Lung (tissue), 12 donors: ENCODE data around the gene LRP1. TPM values are rescaled to one million over a fixed set of nuclear protein-coding genes. Genes with fewer than 3 reads are reported as not detected.

ENCODE experiments used
- ATAC-seq: fragments of 200-7000 bp; cut with Tn5 transposase; one replicate; pipeline ENCODE4 v1.9.1; 2020; ENCODE audit warnings: moderate number of reproducible peaks; ENCODE audit not compliant: insufficient read depth, low FRiP score
- DNase-seq, 3 donors: peaks; one replicate each; pipeline ENCODE4 v3.0.0-alpha.2; 2013 to 2017
- H3K27ac ChIP-seq, 2 donors: one replicate each; pipeline ENCODE4 v1.5.1; 2013; ENCODE audit warnings: mild to moderate bottlenecking in 2 of 2, moderate library complexity in 2 of 2, control low read depth in 1 of 2, inconsistent platforms in 1 of 2, low read depth in 1 of 2, low read length in 1 of 2
- H3K27me3 ChIP-seq, 3 donors: one replicate each; pipeline ENCODE4 v1.5.1; 2013; ENCODE audit warnings: low read length in 2 of 3; ENCODE audit not compliant: control insufficient read depth in 3 of 3, insufficient read depth in 3 of 3
- H3K36me3 ChIP-seq, 4 donors: one replicate each; pipeline ENCODE4 v1.5.1; 2013; ENCODE audit warnings: low read length in 4 of 4, mild to moderate bottlenecking in 1 of 4, moderate library complexity in 1 of 4; ENCODE audit not compliant: control insufficient read depth in 4 of 4, insufficient read depth in 4 of 4
- H3K4me1 ChIP-seq, 5 donors: one replicate each; pipeline ENCODE4 v1.5.1; 2013; ENCODE audit warnings: low read length in 5 of 5, mild to moderate bottlenecking in 2 of 5, moderate library complexity in 1 of 5; ENCODE audit not compliant: control insufficient read depth in 5 of 5, insufficient read depth in 5 of 5
- H3K4me3 ChIP-seq: one replicate; pipeline ENCODE4 v1.5.1; 2013; ENCODE audit warnings: mild to moderate bottlenecking, control low read depth, moderate library complexity
- H3K9ac ChIP-seq, 2 donors: one replicate each; pipeline ENCODE4 v1.5.1; 2013; ENCODE audit warnings: low read length in 2 of 2, control low read depth in 1 of 2; ENCODE audit not compliant: insufficient read depth in 1 of 2
- H3K9me3 ChIP-seq, 4 donors: one replicate each; pipeline ENCODE4 v1.5.1; 2013; ENCODE audit warnings: low read length in 3 of 4, mild to moderate bottlenecking in 1 of 4, moderate library complexity in 1 of 4; ENCODE audit not compliant: control insufficient read depth in 4 of 4, insufficient read depth in 3 of 4
- WGBS, 2 donors: extraction: QIAGEN DNeasy Blood & Tissue Kit; methylation state at CpG; one replicate each; pipeline ENCODE4 v1.1.7; 2013; 5-methylcytosine and 5-hydroxymethylcytosine counted together
- polyA plus RNA-seq, 2 donors: library from polyadenylated mRNA; stranded (reverse); fragments of 200-250 nt; gene quantifications; one replicate each; pipeline ENCODE4 v1.2.1, GENCODE V29; 2013
- total RNA-seq, 2 donors: library from RNA; depleted of rRNA in 1 of 2; stranded (reverse); fragments of >200 nt in 1 of 2; gene quantifications; one replicate each; pipeline ENCODE4 v1.2.1, GENCODE V29; 2014 to 2021
- TF ChIP-seq, protein P1 (sequence below): IDR thresholded peaks from 2 replicates; pipeline ENCODE4 v1.5.1; 2012; ENCODE audit warnings: mild to moderate bottlenecking; ENCODE audit errors: control extremely low read depth, extremely low read depth
- donor health status: control.
- donor health status: control.
- donor health status: Bipolar disorder and iron deficiency.
- donor health status: healthy.
- donor health status: DM: yes; HTN: yes; CAD: no.

LRP1 gene
- total and polyA plus RNA-seq, 4 donors, result 52.6 to 338 (median 122) TPM

DNA sequence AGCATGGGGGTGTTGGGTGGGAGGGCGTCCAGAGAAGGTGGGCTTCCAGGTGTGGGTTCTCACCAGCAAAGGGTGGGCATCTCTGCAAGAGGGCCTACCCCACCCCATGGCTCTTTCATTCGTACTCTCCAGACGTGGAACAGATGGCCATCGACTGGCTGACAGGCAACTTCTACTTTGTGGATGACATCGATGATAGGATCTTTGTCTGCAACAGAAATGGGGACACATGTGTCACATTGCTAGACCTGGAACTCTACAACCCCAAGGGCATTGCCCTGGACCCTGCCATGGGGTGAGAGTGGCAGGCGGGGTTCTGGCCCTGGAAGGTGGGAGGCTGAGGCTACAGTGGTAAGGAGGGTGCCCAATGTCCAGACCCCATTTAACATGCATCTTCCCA is 25.8 kb downstream of the LRP1 start:
- Histone ChIP-seq H3K4me1 (peaks cover 5 to 42% (median 25%) of the 10 kb centered on the region in 5 donors), H3K36me3 (peaks cover 0 to 63% (median 39%) of the 10 kb centered on the region in 4 donors), H3K4me3 (no peak overlapping the region), H3K27ac (no peak overlapping the region), H3K9me3 (no peaks in the 10 kb centered on the region), H3K9ac (no peak overlapping the region), H3K27me3 (no peaks in the 10 kb centered on the region)
- TF ChIP-seq, protein P1, sequence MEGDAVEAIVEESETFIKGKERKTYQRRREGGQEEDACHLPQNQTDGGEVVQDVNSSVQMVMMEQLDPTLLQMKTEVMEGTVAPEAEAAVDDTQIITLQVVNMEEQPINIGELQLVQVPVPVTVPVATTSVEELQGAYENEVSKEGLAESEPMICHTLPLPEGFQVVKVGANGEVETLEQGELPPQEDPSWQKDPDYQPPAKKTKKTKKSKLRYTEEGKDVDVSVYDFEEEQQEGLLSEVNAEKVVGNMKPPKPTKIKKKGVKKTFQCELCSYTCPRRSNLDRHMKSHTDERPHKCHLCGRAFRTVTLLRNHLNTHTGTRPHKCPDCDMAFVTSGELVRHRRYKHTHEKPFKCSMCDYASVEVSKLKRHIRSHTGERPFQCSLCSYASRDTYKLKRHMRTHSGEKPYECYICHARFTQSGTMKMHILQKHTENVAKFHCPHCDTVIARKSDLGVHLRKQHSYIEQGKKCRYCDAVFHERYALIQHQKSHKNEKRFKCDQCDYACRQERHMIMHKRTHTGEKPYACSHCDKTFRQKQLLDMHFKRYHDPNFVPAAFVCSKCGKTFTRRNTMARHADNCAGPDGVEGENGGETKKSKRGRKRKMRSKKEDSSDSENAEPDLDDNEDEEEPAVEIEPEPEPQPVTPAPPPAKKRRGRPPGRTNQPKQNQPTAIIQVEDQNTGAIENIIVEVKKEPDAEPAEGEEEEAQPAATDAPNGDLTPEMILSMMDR, result no peak
- ATAC-seq (no peak), DNase-seq (no peak)
- WGBS, 2 donors, result 91 to 97% methylated on average over 6 of the region's 6 CpGs

DNA sequence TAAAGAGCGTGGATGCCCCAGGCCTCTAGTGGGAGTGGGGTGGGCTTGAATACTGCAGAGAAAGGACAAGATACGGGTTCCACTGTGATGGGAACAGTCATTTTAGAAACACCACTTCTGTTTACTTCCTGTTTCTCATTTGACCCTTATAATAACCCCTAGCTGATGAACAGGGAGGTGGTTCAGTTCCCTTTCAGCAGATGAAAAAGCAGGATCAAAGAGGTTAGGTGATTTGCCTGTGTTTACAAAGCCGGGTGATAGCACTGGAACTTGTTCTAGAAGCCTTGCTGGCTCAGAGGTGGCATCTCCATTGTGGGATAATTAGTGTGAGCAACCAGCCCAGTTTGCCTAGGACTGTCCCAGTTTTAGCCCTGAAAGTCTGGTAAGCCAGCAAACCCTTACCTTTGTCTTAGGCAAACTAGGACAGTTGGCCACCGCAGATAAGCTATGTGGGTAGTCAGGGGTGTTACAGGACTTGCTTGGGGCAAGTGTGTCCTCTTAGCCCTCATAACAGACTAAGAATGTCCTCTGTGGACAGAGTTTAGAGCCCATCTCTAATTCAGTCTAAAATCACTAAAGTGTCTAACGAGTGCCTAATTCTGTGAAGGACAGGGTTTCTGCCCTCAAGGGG is 26.6 kb downstream of the LRP1 start:
- H3K9ac ChIP-seq, result no peak overlapping the region
- ATAC-seq (no peak), DNase-seq (no peak)
- H3K27me3 ChIP-seq, result no peaks in the 10 kb centered on the region
- TF ChIP-seq, protein P1, result no peak
- H3K9me3 ChIP-seq, result no peaks in the 10 kb centered on the region
- H3K4me1 ChIP-seq, result peaks cover 4 to 34% (median 23%) of the 10 kb centered on the region in 5 donors
- 82 to 86% methylated on average over 5 of the region's 5 CpGs for whole genome bisulfite sequencing, 2 donors
- no peak overlapping the region for H3K4me3 ChIP-seq
- peak overlapping the region in 1 of 2 donors; percentile 23 for H3K27ac ChIP-seq
- peaks cover 0 to 66% (median 45%) of the 10 kb centered on the region in 4 donors for H3K36me3 ChIP-seq

DNA sequence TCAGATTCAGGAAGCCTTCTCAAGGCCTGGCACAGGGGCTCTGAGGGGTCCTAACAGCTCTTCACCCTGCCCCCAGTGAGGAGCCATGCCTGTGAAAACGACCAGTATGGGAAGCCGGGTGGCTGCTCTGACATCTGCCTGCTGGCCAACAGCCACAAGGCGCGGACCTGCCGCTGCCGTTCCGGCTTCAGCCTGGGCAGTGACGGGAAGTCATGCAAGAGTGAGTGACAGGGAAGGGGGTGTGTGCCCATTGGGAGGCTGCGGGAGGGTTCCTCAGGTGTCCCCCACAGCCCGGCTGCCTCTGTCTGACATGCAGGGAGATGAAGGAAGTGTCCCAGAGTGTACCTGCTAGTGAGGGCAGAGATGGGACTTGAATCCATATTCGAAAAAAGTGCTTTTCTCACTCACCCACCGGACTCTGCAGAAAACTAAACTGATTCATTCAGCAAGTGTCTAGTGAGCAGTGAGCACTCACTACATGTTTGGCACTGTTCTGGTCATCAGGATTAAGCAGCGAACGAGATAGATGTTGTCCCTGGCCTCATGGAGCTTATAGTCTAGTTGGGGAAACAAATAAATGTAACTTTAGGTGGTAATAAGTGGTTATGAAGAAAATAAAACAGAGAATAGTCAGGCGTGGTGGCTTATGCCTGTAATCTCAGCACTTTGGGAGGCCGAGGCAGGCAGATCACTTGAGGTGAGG is 28.6 kb downstream of the LRP1 start:
- peaks cover 0 to 2% (median 0%) of the 10 kb centered on the region in 4 donors for H3K9me3 ChIP-seq
- no peak for DNase-seq
- WGBS, 2 donors, result 48 to 70% methylated on average over 16 of the region's 16 CpGs
- ATAC-seq, result no peak
- peaks cover 6 to 15% (median 8%) of the 10 kb centered on the region in 5 donors for H3K4me1 ChIP-seq
- H3K4me3 ChIP-seq, result no peak overlapping the region
- H3K9ac ChIP-seq, result no peak overlapping the region
- no peaks in the 10 kb centered on the region for H3K27me3 ChIP-seq
- no peak overlapping the region for H3K27ac ChIP-seq
- TF ChIP-seq, protein P1, result no peak
- H3K36me3 ChIP-seq, result peaks cover under 1 to 73% (median 55%) of the 10 kb centered on the region in 4 donors
